Hypothalamus (tissue), 51 donors: ENCODE data around the gene ISY1.
A peak's percentile ranks its signal among the peaks of the same experiment; 100 is the strongest.
"Not testable (repeated sequence)": the region's sequence is repeated elsewhere in the genome, so short reads cannot be mapped to it uniquely, and the experiment has no call there.

ENCODE experiments used
- DNase-seq, 51 donors: peaks; one replicate each; lab custom pipeline; 2025; lab: John Stamatoyannopoulos, UW

The ISY1 gene

GRCh38 chr3:129095285-129095684 is 65.6 kb downstream of the ISY1 start:
- no peak for DNase-seq

GRCh38 chr3:129088312-129088711 is 72.6 kb downstream of the ISY1 start:
- DNase-seq = not testable (repeated sequence)

DNA sequence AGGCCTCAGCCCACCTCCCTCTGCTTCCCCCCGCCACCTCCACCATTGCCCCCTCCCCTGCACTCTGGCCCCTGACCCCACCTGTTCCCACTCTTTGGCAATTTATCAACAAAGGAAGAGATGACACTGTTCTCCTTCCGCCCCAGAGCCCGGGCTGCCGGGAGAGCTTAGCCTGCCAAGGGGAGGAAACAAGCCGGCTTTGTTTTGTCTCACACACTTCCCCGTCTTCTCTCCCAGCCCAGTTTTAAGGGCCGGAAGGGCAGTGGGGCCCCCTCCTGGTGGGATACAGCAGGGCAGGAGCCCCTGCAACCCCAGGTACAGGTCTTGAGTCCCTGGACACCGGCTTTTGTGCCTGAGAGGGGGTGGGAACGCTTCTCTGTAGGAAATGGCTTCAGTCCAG is 73.0 kb downstream of the ISY1 start:
- peak in 22 of 51 donors; percentile 9 to 56 (median 26) for DNase-seq

GRCh38 chr3:129087138-129087702 is 73.6 kb downstream of the ISY1 start:
- DNase-seq = no peak

- DNase-seq = no peak
These were observed 75.0 kb downstream of the ISY1 start for GRCh38 chr3:129085818-129086217.

GRCh38 chr3:129085165-129085715 is 75.6 kb downstream of the ISY1 start:
- DNase-seq = no peak

- DNase-seq = no peak
These were observed 76.4 kb downstream of the ISY1 start for GRCh38 chr3:129084501-129084900.

DNA sequence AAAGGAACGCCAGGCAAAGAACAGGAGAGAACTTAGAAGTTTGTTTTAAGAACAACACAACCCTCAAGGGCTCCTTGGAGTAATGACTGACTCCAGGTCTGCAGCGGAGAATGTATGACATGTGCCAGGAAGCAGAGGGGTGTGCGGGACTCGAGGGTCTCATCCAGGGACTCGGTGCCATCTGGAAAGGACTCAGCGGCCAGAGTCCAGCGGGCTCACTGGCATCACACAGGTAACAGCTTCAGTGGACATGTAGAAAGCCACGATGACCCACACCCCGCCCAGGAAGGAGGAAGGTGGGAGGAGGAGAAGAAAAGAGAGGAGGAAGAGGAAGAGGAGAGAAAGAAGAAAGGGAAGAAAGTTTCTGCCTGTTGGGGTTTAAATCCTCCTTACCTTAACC is 78.8 kb downstream of the ISY1 start:
- no peak for DNase-seq

DNA sequence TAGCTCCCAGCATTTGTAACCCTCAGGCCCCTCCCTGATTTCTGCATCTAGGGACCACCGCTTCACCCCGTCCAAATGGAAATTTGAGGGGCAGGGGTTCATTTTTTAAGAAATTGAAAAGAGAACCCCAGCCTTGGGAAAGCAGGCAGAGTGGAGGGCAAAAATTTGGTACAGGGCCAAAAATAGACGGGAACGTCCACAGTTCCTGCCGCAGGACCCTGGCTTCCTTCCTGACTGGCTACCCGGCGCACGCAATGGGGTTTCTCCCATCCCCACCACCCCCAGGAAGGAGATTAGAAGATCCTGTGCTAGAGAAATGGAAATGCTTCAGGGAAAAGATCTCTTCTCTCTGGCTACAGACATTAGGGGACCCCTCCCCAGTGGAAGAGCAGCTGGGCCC is 79.4 kb downstream of the ISY1 start:
- no peak for DNase-seq

GRCh38 chr3:129078510-129078909 is 82.4 kb downstream of the ISY1 start:
- DNase-seq = no peak
